GM23338 (cell line): ENCODE data around the gene AXIN1. TPM values are rescaled to one million over a fixed set of nuclear protein-coding genes. Genes with fewer than 3 reads are reported as not detected.

ENCODE experiments used
- ATAC-seq: fragments of 200-7000 bp; cut with Tn5 transposase; 3 replicates; pipeline ENCODE4 v1.9.1; 2020
- DNase-seq: peaks from one replicate; pipeline ENCODE4 v3.0.0-alpha.2; 2015; ENCODE audit warnings: low spot score
- H2AFZ ChIP-seq: fragments of 200-600 bp; sonication (generic); 2 replicates; pipeline ENCODE4 v1.8.0; 2016; ENCODE audit warnings: antibody characterized with exemption, mild to moderate bottlenecking, moderate library complexity
- H3F3A ChIP-seq: fragments of 200-600 bp; sonication (generic); replicated peaks from 2 replicates; pipeline ENCODE4 v1.8.0; 2017; ENCODE audit warnings: antibody characterized with exemption, mixed run types, low read depth
- H3K27ac ChIP-seq: fragments of 200-600 bp; sonication (generic); 2 replicates; pipeline ENCODE4 v1.6.1; 2016; ENCODE audit warnings: low read depth
- H3K27me3 ChIP-seq: fragments of 200-600 bp; sonication (generic); 2 replicates; pipeline ENCODE4 v1.8.0; 2016; ENCODE audit warnings: mild to moderate bottlenecking, mixed run types, moderate library complexity; ENCODE audit not compliant: insufficient read depth
- H3K36me3 ChIP-seq: fragments of 200-600 bp; sonication (generic); 2 replicates; pipeline ENCODE4 v1.8.0; 2016; ENCODE audit warnings: mild to moderate bottlenecking; ENCODE audit not compliant: insufficient read depth
- H3K4me1 ChIP-seq: fragments of 200-600 bp; sonication (generic); 2 replicates; pipeline ENCODE4 v1.8.0; 2016; ENCODE audit warnings: mild to moderate bottlenecking, moderate library complexity; ENCODE audit not compliant: insufficient read depth
- H3K4me2 ChIP-seq: fragments of 200-600 bp; sonication (generic); 2 replicates; pipeline ENCODE4 v1.7.1; 2017; ENCODE audit warnings: mixed run types
- H3K4me3 ChIP-seq: fragments of 200-600 bp; sonication (generic); 2 replicates; pipeline ENCODE4 v1.6.1; 2016; ENCODE audit warnings: mixed run types
- H3K79me2 ChIP-seq: fragments of 200-600 bp; sonication (generic); replicated peaks from 2 replicates; pipeline ENCODE4 v1.8.0; 2017; ENCODE audit warnings: mild to moderate bottlenecking; ENCODE audit not compliant: insufficient read depth
- H3K9me2 ChIP-seq: fragments of 200-600 bp; sonication (generic); 2 replicates; pipeline ENCODE4 v1.8.0; 2017; ENCODE audit not compliant: insufficient read depth
- H4K20me1 ChIP-seq: fragments of 200-600 bp; sonication (generic); replicated peaks from 2 replicates; pipeline ENCODE4 v1.8.0; 2017; ENCODE audit warnings: mild to moderate bottlenecking; ENCODE audit not compliant: insufficient read depth
- H3K27ac Mint-ChIP-seq: 2 replicates; pipeline ENCODE4 v1.8.0; 2020; ENCODE audit warnings: inconsistent platforms, mild to moderate bottlenecking, moderate library complexity, mixed read lengths
- H3K27me3 Mint-ChIP-seq: 3 replicates; pipeline ENCODE4 v1.8.0; 2022; ENCODE audit warnings: low read depth, mild to moderate bottlenecking, moderate library complexity, mixed read lengths, inconsistent platforms; ENCODE audit not compliant: insufficient read depth, poor library complexity
- H3K36me3 Mint-ChIP-seq: 3 replicates; pipeline ENCODE4 v1.8.0; 2021; ENCODE audit warnings: low read depth, mild to moderate bottlenecking, inconsistent platforms, moderate library complexity, mixed read lengths
- H3K4me1 Mint-ChIP-seq: 3 replicates; pipeline ENCODE4 v1.8.0; 2020; ENCODE audit warnings: mild to moderate bottlenecking, inconsistent platforms, mixed read lengths
- H3K4me3 Mint-ChIP-seq: 3 replicates; pipeline ENCODE4 v1.8.0; 2021; ENCODE audit warnings: moderate library complexity, mild to moderate bottlenecking, inconsistent platforms, mixed read lengths
- H3K9me3 Mint-ChIP-seq: 3 replicates; pipeline ENCODE4 v1.8.0; 2020; ENCODE audit warnings: moderate library complexity, mild to moderate bottlenecking, inconsistent platforms, mixed read lengths
- CREB1 ChIP-seq: fragments of 250-450 bp; sonication (Bioruptor Pico); IDR thresholded peaks from 2 replicates; pipeline ENCODE4 v1.5.0; 2020; ENCODE audit warnings: low read depth, mild to moderate bottlenecking, moderate library complexity
- CTCF ChIP-seq, 2 experiments: fragments of 200-600 bp in 1 of 2; sonication (generic) in 1 of 2; conservative IDR thresholded peaks; 2 replicates each; pipeline versions ENCODE4 v1.5.1 to v1.6.1; 2016 to 2017; ENCODE audit warnings: antibody characterized with exemption in 2 of 2, low read depth in 2 of 2, mild to moderate bottlenecking in 2 of 2, moderate library complexity in 1 of 2
- ETS1 ChIP-seq: IDR thresholded peaks from 2 replicates; pipeline ENCODE4 v1.6.1; 2016; ENCODE audit warnings: antibody characterized with exemption
- EZH2 ChIP-seq: fragments of 200-600 bp; sonication (generic); IDR thresholded peaks from one replicate; pipeline ENCODE4 v1.8.0; 2017; ENCODE audit warnings: antibody characterized with exemption, mild to moderate bottlenecking, low read depth; ENCODE audit not compliant: unreplicated experiment
- EZH2phosphoT487 ChIP-seq: fragments of 200-600 bp; sonication (generic); IDR thresholded peaks from one replicate; pipeline ENCODE4 v1.8.1; 2018; ENCODE audit warnings: antibody characterized with exemption; ENCODE audit not compliant: unreplicated experiment
- JUNB ChIP-seq: IDR thresholded peaks from one replicate; pipeline ENCODE4 v1.6.1; 2016; ENCODE audit warnings: antibody characterized with exemption; ENCODE audit not compliant: unreplicated experiment
- NANOG ChIP-seq: IDR thresholded peaks from 2 replicates; pipeline ENCODE4 v1.6.1; 2016; ENCODE audit warnings: antibody characterized with exemption, borderline replicate concordance
- REST ChIP-seq: IDR thresholded peaks from one replicate; pipeline ENCODE4 v1.6.1; 2018; ENCODE audit warnings: antibody characterized with exemption; ENCODE audit not compliant: unreplicated experiment
- STAT1 ChIP-seq: IDR thresholded peaks from one replicate; pipeline ENCODE4 v1.6.1; 2016; ENCODE audit warnings: antibody characterized with exemption; ENCODE audit not compliant: unreplicated experiment
- ZNF114 ChIP-seq: fragments of 250-450 bp; sonication (Bioruptor Pico); IDR thresholded peaks from 2 replicates; pipeline ENCODE4 v1.5.0; 2020; ENCODE audit warnings: mild to moderate bottlenecking, moderate library complexity
- ZNF331 ChIP-seq: fragments of 250-450 bp; sonication (Bioruptor Pico); IDR thresholded peaks from 2 replicates; pipeline ENCODE4 v1.5.0; 2020; ENCODE audit warnings: low read depth, mild to moderate bottlenecking, moderate library complexity
- polyA plus RNA-seq: library from polyadenylated mRNA; unstranded; fragments of >200 nt; fragmentation: Nextera tagmentation; extraction: Ambion mirVana; gene quantifications from 2 replicates; pipeline ENCODE4 v1.2.1, GENCODE V29; 2016
- total RNA-seq: library from RNA; depleted of rRNA; stranded (reverse); fragments of >200 nt; shearing (Covaris generic); gene quantifications from 2 replicates; pipeline ENCODE4 v1.2.3, GENCODE V29; 2014

AXIN1 gene
- total and polyA plus RNA-seq, 2 experiments from 2014 or later: 14.3 to 54.5 TPM

GRCh38 chr16:314351-314750, 38.2 kb downstream of the AXIN1 start (continued):
- no peak for TF ChIP-seq REST
- TF ChIP-seq ZNF331 (CRISPR knock-in tag): no peak
- no peak for TF ChIP-seq EZH2phosphoT487
- TF ChIP-seq CTCF (conservative IDR thresholded peaks at IDR 0.05; ENCODE audit: low read depth in 2 of 2): no peak
- TF ChIP-seq CREB1 (CRISPR knock-in tag): no peak
- TF ChIP-seq JUNB: no peak
- TF ChIP-seq NANOG: no peak
- no peak for TF ChIP-seq EZH2

GRCh38 chr16:311725-312124, 40.8 kb downstream of the AXIN1 start:
- H3K27ac Mint-ChIP-seq: no peak overlapping the region
- peaks cover 1% of the 10 kb centered on the region; the same call in 2 of the 3 replicates for H3K4me1 Mint-ChIP-seq
- Histone ChIP-seq H3K27ac (no peak overlapping the region; the same call in 1 of the 2 replicates), H2AFZ (no peak overlapping the region), H3F3A (peaks cover under 1% of the 10 kb centered on the region), H4K20me1 (peaks cover 32% of the 10 kb centered on the region), H3K9me2 (no peaks in the 10 kb centered on the region), H3K4me2 (no peak overlapping the region), H3K27me3 (no peaks in the 10 kb centered on the region), H3K79me2 (peaks cover 36% of the 10 kb centered on the region), H3K36me3 (0 out of 2 replicates have a peak, but pooled peaks cover 3% of the 10 kb centered on the region), H3K4me3 (no peak overlapping the region), H3K4me1 (no peaks in the 10 kb centered on the region)
- peaks cover 17% of the 10 kb centered on the region for H3K36me3 Mint-ChIP-seq
- no peak for TF ChIP-seq STAT1
- ATAC-seq: no peak
- no peak overlapping the region for H3K4me3 Mint-ChIP-seq
- H3K27me3 Mint-ChIP-seq: no peaks in the 10 kb centered on the region
- DNase-seq: no peak
- no peaks in the 10 kb centered on the region for H3K9me3 Mint-ChIP-seq

- ATAC-seq: peak; percentile 76
- H3K27me3 Mint-ChIP-seq: peaks cover 7% of the 10 kb centered on the region
- TF ChIP-seq NANOG: no peak
- TF ChIP-seq ZNF114 (CRISPR knock-in tag): no peak
- TF ChIP-seq ETS1: no peak
- peak in 1 of 2 experiments; percentile 38; a peak in 1 of 4 replicates for TF ChIP-seq CTCF (conservative IDR thresholded peaks at IDR 0.05; ENCODE audit: low read depth in 2 of 2)
These were observed 43.0 kb downstream of the AXIN1 start for GRCh38 chr16:309476-309875.

More at GRCh38 chr16:309476-309875, 43.0 kb downstream of the AXIN1 start:
- Mint-ChIP-seq H3K27ac (no peak overlapping the region), H3K4me3 (no peak overlapping the region), H3K36me3 (peaks cover 12% of the 10 kb centered on the region), H3K4me1 (no peaks in the 10 kb centered on the region; the same call in 1 of the 3 replicates), H3K9me3 (no peaks in the 10 kb centered on the region)
- H3K4me2 ChIP-seq: no peak overlapping the region
- H3K79me2 ChIP-seq: peaks cover 15% of the 10 kb centered on the region
- H3F3A ChIP-seq: no peaks in the 10 kb centered on the region; the same call in 1 of the 2 replicates
- peaks cover 13% of the 10 kb centered on the region for H4K20me1 ChIP-seq
- no peaks in the 10 kb centered on the region for H3K4me1 ChIP-seq
- no peak overlapping the region for H3K4me3 ChIP-seq
- H3K36me3 ChIP-seq: 0 out of 2 replicates have a peak, but pooled peaks cover 3% of the 10 kb centered on the region
- H3K9me2 ChIP-seq: no peaks in the 10 kb centered on the region
- H3K27me3 ChIP-seq: no peaks in the 10 kb centered on the region
- peak overlapping the region; percentile 32; the same call in 1 of the 2 replicates for H3K27ac ChIP-seq
- H2AFZ ChIP-seq: no peak overlapping the region
- DNase-seq: peak; percentile 37
